ENCODE measurements around the gene MAPK11.

GRCh38 chr22:50307890-50308596 lies 37.9 kb upstream of the MAPK11 start:
- TF ChIP-seq EZH2 (IDR thresholded peaks at IDR 0.05) (no peak), POLR2AphosphoS5 (IDR thresholded peaks at IDR 0.05; ENCODE audit: borderline replicate concordance, low read depth, low read length) (no peak), FOXP2 (optimal IDR thresholded peaks at IDR 0.05; ENCODE audit: control extremely low read depth, extremely low read length, insufficient read depth) (no peak)
